Measurements from ENCODE around the gene SMARCA1. TPM values are rescaled to one million over a fixed set of nuclear protein-coding genes. Genes with fewer than 3 reads are reported as not detected.

The SMARCA1 gene
- total RNA-seq, 1 experiment from 2014 or later: 34.5 TPM

GRCh38 chrX:129478516-129478915, 44.8 kb downstream of the SMARCA1 start:
- ChIA-PET CTCF (no interaction called here), POLR2A (no interaction called here)
- Histone ChIP-seq H3K4me3 (ENCODE audit: low read depth, low read length) (no peak overlapping the region), H3K27me3 (replicated peaks; ENCODE audit: control insufficient read depth, insufficient read depth, low read length) (no peaks in the 10 kb centered on the region), H3K36me3 (ENCODE audit: control insufficient read depth, insufficient read depth, low read length) (no peaks in the 10 kb centered on the region), H3K9me3 (no peaks in the 10 kb centered on the region), H3K4me1 (no peaks in the 10 kb centered on the region)
- Mint-ChIP-seq H3K4me3 (ENCODE audit: unreplicated experiment) (no peak overlapping the region), H3K4me1 (ENCODE audit: low read depth, unreplicated experiment) (no peaks in the 10 kb centered on the region), H3K27me3 (ENCODE audit: insufficient read depth, unreplicated experiment) (no peaks in the 10 kb centered on the region), H3K36me3 (ENCODE audit: insufficient read depth, unreplicated experiment) (peaks cover 5% of the 10 kb centered on the region), H3K9me3 (ENCODE audit: unreplicated experiment) (no peaks in the 10 kb centered on the region), H3K27ac (ENCODE audit: unreplicated experiment) (no peak overlapping the region)
- TF ChIP-seq, protein P1, sequence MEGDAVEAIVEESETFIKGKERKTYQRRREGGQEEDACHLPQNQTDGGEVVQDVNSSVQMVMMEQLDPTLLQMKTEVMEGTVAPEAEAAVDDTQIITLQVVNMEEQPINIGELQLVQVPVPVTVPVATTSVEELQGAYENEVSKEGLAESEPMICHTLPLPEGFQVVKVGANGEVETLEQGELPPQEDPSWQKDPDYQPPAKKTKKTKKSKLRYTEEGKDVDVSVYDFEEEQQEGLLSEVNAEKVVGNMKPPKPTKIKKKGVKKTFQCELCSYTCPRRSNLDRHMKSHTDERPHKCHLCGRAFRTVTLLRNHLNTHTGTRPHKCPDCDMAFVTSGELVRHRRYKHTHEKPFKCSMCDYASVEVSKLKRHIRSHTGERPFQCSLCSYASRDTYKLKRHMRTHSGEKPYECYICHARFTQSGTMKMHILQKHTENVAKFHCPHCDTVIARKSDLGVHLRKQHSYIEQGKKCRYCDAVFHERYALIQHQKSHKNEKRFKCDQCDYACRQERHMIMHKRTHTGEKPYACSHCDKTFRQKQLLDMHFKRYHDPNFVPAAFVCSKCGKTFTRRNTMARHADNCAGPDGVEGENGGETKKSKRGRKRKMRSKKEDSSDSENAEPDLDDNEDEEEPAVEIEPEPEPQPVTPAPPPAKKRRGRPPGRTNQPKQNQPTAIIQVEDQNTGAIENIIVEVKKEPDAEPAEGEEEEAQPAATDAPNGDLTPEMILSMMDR (IDR thresholded peaks at IDR 0.05; ENCODE audit: insufficient read depth in 1 of 2, low read depth in 1 of 2, low read length in 1 of 2, severe bottlenecking in 1 of 2, unreplicated experiment in 1 of 2): no peak
- no TSS peak for BruUV-seq (replicated peaks)
- no peak for DNase-seq
- intact Hi-C loops (cut with micrococcal nuclease; ENCODE audit: unreplicated experiment): no loop called here

GRCh38 chrX:129472116-129472515, 51.2 kb downstream of the SMARCA1 start:
- H3K4me3 Mint-ChIP-seq (ENCODE audit: unreplicated experiment): no peak overlapping the region
- TF ChIP-seq, protein P1 (IDR thresholded peaks at IDR 0.05; ENCODE audit: insufficient read depth in 1 of 2, low read depth in 1 of 2, low read length in 1 of 2, severe bottlenecking in 1 of 2, unreplicated experiment in 1 of 2): no peak
- Histone ChIP-seq H3K36me3 (ENCODE audit: control insufficient read depth, insufficient read depth, low read length) (no peaks in the 10 kb centered on the region), H3K27me3 (replicated peaks; ENCODE audit: control insufficient read depth, insufficient read depth, low read length) (no peaks in the 10 kb centered on the region), H3K4me3 (ENCODE audit: low read depth, low read length) (no peak overlapping the region), H3K4me1 (no peaks in the 10 kb centered on the region), H3K9me3 (no peaks in the 10 kb centered on the region)
- H3K4me1 Mint-ChIP-seq (ENCODE audit: low read depth, unreplicated experiment): no peaks in the 10 kb centered on the region
- no peak overlapping the region for H3K27ac Mint-ChIP-seq (ENCODE audit: unreplicated experiment)
- H3K36me3 Mint-ChIP-seq (ENCODE audit: insufficient read depth, unreplicated experiment): peaks cover 9% of the 10 kb centered on the region
- no peak for DNase-seq
- ChIA-PET POLR2A (no interaction called here), CTCF (no interaction called here)
- no TSS peak for BruUV-seq (replicated peaks)
- H3K9me3 Mint-ChIP-seq (ENCODE audit: unreplicated experiment): no peaks in the 10 kb centered on the region
- H3K27me3 Mint-ChIP-seq (ENCODE audit: insufficient read depth, unreplicated experiment): no peaks in the 10 kb centered on the region
- intact Hi-C loops (cut with micrococcal nuclease; ENCODE audit: unreplicated experiment): no loop called here

GRCh38 chrX:129462707-129463106, 60.6 kb downstream of the SMARCA1 start:
- Mint-ChIP-seq H3K4me3 (ENCODE audit: unreplicated experiment) (no peak overlapping the region), H3K36me3 (ENCODE audit: insufficient read depth, unreplicated experiment) (peaks cover 5% of the 10 kb centered on the region), H3K9me3 (ENCODE audit: unreplicated experiment) (no peaks in the 10 kb centered on the region), H3K4me1 (ENCODE audit: low read depth, unreplicated experiment) (no peaks in the 10 kb centered on the region), H3K27ac (ENCODE audit: unreplicated experiment) (no peak overlapping the region), H3K27me3 (ENCODE audit: insufficient read depth, unreplicated experiment) (no peaks in the 10 kb centered on the region)
- Histone ChIP-seq H3K9me3 (no peaks in the 10 kb centered on the region), H3K36me3 (ENCODE audit: control insufficient read depth, insufficient read depth, low read length) (no peaks in the 10 kb centered on the region), H3K4me3 (ENCODE audit: low read depth, low read length) (no peak overlapping the region), H3K4me1 (no peaks in the 10 kb centered on the region), H3K27me3 (replicated peaks; ENCODE audit: control insufficient read depth, insufficient read depth, low read length) (no peaks in the 10 kb centered on the region)
- ChIA-PET POLR2A (no interaction called here), CTCF (no interaction called here)
- no TSS peak for BruUV-seq (replicated peaks)
- TF ChIP-seq, protein P1 (IDR thresholded peaks at IDR 0.05; ENCODE audit: insufficient read depth in 1 of 2, low read depth in 1 of 2, low read length in 1 of 2, severe bottlenecking in 1 of 2, unreplicated experiment in 1 of 2): no peak
- no peak for DNase-seq
- intact Hi-C loops (cut with micrococcal nuclease; ENCODE audit: unreplicated experiment): loop anchor here (1.0 kb wide), 2 partner anchors 100 to 144 kb away; no protein-coding TSS in a partner anchor
